Measurements from ENCODE around the gene ALDH7A1. TPM values are rescaled to one million over a fixed set of nuclear protein-coding genes. Genes with fewer than 3 reads are reported as not detected.
"Not testable (repeated sequence)": the region's sequence is repeated elsewhere in the genome, so short reads cannot be mapped to it uniquely, and the experiment has no call there.

ALDH7A1 gene
- total RNA-seq, 2 donors from 2014 or later: 49.2 to 75.7 TPM

DNA sequence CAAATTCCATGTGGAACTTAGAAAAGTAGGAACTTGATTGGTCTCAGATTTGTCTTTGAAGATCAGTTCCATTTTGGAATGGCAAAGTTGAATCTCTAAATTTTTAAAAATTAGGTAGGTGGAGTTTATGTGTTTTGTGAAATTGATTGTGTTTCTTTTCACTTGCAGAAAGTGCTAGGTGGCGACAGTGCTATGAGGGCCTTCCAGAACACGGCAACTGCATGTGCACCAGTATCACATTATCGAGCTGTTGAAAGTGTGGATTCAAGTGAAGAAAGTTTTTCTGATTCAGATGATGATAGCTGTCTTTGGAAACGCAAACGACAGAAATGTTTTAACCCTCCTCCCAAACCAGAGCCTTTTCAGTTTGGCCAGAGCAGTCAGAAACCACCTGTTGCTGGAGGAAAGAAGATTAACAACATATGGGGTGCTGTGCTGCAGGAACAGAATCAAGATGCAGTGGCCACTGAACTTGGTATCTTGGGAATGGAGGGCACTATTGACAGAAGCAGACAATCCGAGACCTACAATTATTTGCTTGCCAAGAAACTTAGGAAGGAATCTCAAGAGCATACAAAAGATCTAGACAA, 8.5 kb upstream of the ALDH7A1 start:
- no peaks in the 10 kb centered on the region for H3K36me3 ChIP-seq
- H3K27me3 ChIP-seq: no peaks in the 10 kb centered on the region
- no peaks in the 10 kb centered on the region for H3K9me3 ChIP-seq
- no peak overlapping the region for H3K27ac ChIP-seq
- DNase-seq: no peak
- no peak overlapping the region for H3K4me3 ChIP-seq
- H3K9ac ChIP-seq (ENCODE audit: low read depth in 2 of 2, low read length in 2 of 2): no peak overlapping the region
- TF ChIP-seq, protein P1, sequence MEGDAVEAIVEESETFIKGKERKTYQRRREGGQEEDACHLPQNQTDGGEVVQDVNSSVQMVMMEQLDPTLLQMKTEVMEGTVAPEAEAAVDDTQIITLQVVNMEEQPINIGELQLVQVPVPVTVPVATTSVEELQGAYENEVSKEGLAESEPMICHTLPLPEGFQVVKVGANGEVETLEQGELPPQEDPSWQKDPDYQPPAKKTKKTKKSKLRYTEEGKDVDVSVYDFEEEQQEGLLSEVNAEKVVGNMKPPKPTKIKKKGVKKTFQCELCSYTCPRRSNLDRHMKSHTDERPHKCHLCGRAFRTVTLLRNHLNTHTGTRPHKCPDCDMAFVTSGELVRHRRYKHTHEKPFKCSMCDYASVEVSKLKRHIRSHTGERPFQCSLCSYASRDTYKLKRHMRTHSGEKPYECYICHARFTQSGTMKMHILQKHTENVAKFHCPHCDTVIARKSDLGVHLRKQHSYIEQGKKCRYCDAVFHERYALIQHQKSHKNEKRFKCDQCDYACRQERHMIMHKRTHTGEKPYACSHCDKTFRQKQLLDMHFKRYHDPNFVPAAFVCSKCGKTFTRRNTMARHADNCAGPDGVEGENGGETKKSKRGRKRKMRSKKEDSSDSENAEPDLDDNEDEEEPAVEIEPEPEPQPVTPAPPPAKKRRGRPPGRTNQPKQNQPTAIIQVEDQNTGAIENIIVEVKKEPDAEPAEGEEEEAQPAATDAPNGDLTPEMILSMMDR (IDR thresholded peaks at IDR 0.05): no peak
- intact Hi-C loops (cut with DNase I): no loop called here
- H3K4me1 ChIP-seq: peaks cover 3% of the 10 kb centered on the region

DNA sequence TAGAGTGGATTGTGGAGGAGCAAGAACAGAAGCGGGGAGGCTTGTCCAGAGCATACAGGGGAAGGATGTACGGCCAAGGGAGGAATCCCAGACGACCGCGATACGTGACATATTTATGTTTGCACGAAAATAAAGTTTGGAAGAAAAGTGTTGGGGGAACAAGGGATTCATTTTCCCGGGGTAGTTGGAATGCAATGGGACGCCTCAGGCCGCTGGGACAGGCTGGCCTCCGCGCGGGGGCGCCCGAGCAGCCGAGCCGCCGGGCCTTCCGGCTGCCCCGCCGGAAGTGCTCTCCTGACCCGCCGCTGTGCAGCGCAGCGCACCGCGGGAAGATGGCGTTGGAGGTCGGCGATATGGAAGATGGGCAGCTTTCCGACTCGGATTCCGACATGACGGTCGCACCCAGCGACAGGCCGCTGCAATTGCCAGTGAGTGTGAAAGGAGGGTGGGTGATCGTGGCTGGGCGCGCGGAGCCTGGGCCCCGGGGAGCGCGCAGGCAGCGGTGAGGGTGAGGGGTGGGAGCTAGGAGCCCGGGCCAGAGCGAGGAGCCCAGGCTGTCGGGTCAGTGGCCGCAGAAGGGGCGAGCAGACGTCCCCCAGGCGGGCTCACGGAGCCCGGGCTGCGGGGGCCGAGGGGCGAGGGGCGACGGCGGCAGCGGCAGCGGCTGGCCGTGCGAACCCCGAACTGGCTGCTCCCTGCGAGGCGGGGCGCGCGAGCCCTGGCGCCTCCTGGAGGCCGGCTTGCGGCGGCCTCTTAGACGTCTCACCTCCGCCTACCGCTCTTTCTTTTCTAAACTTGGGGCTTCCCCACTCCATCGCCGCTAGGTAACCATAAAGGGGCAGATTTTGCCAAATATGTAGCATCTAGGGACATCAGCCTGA, 5.9 kb upstream of the ALDH7A1 start, which contains the start of gene PHAX:
TSS of gene PHAX (plus strand) at position 317 of the 881 bp plus-strand sequence. CDS start at position 333, 16 bp downstream.
- TF ChIP-seq, protein P1 (IDR thresholded peaks at IDR 0.05): peak; percentile 57
- no peaks in the 10 kb centered on the region for H3K27me3 ChIP-seq
- peaks cover 3% of the 10 kb centered on the region for H3K4me1 ChIP-seq
- DNase-seq: peak; percentile 85
- peak within 1 kb of the TSS; percentile 85 for H3K27ac ChIP-seq
- H3K9me3 ChIP-seq: no peaks in the 10 kb centered on the region
- H3K4me3 ChIP-seq: peak within 1 kb of the TSS; percentile 100
- intact Hi-C loops (cut with DNase I): no loop called here
- no peaks in the 10 kb centered on the region for H3K36me3 ChIP-seq
- H3K9ac ChIP-seq (ENCODE audit: low read depth in 2 of 2, low read length in 2 of 2): peak within 1 kb of the TSS; percentile 66 to 99

DNA sequence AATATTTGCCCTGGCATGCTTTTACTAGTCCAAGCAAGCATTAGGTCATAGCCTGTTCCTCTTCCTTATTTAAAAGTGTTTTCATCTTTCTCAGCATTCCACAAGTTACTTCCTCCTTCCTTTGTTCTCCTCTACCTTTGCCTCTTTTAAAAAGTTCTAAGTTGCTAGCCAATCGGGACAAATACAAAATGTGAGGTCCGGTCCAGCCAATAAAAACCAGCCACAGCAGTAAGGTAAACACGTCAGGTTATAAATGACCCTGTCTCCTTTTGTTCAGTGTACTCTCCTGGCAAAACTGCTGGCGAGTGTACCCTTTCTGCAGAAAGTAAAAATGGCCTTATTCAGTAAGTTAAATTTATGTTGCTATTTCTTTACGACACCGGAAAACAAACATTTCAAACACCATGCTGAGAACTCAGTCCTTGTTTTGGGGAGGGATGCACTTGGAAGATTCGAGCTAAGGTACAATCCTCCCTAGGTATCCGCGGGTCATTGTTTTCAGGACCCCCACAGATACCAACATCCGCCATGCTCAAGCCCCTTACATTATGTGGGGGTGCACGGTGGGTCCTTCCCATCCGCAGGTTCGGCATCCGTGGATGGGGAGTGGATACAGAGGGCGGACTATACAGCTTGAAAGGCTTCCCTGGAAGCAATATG, 5.1 kb upstream of the ALDH7A1 start:
- DNase-seq: peak; percentile 60
- Histone ChIP-seq H3K27ac (peak overlapping the region; percentile 85), H3K9ac (ENCODE audit: low read depth in 2 of 2, low read length in 2 of 2) (peak overlapping the region; percentile 39 to 66), H3K4me3 (peak overlapping the region; percentile 100)
- H3K9me3 ChIP-seq, H3K36me3 ChIP-seq, H3K4me1 ChIP-seq, H3K27me3 ChIP-seq: not testable (repeated sequence)
- intact Hi-C loops (cut with DNase I): loop anchor here (5.0 kb wide), 1 partner anchor 258 kb away; no protein-coding TSS in a partner anchor

DNA sequence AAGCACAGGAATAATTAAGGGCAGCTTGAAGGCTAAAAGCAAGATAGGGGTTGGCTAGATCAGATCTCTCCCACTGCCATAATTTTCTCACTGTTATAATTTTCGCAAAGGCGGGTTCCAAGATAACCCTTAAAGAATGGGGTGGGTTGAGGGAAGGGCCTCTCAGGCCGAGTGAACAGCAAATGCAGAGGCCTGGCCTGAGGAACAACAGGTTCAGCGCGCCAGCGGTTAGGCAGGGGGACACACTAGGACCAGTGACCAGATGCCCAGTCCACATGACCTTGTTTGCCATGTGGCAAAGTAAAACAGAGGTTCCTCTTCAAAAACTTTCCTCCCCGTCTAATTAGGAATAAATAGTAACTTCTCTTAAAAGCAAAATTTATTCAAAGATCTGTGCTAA, 4.5 kb upstream of the ALDH7A1 start:
- no peak for DNase-seq
- Histone ChIP-seq H3K36me3 (no peaks in the 10 kb centered on the region), H3K4me3 (no peak overlapping the region), H3K9me3 (no peaks in the 10 kb centered on the region), H3K9ac (ENCODE audit: low read depth in 2 of 2, low read length in 2 of 2) (no peak overlapping the region), H3K27me3 (no peaks in the 10 kb centered on the region), H3K27ac (peak overlapping the region; percentile 85), H3K4me1 (peaks cover 3% of the 10 kb centered on the region)
- TF ChIP-seq, protein P1 (IDR thresholded peaks at IDR 0.05): no peak
- intact Hi-C loops (cut with DNase I): loop anchor here (5.0 kb wide), 1 partner anchor 257 kb away; no protein-coding TSS in a partner anchor

DNA sequence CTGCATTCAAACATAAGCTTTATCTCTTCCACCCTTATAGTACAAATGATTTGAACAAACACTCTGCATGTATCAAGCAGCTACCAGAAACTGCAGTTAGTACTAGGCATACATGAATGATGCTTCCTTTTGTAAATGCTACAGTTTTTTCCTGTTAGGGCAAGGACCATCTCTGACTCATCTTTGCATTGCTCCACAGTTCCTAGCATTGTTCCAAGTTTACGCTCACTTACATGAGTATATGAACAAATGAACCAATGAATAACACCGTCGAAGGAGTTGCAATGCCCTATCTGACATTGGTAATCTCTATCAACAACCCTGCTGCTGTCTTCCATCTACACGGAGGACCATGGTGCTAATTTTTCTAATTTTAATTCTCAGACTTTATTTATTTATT, 2.1 kb upstream of the ALDH7A1 start:
- Histone ChIP-seq H3K36me3 (no peaks in the 10 kb centered on the region), H3K9me3 (no peaks in the 10 kb centered on the region), H3K9ac (ENCODE audit: low read depth in 2 of 2, low read length in 2 of 2) (no peak overlapping the region), H3K4me3 (no peak overlapping the region), H3K27me3 (no peaks in the 10 kb centered on the region), H3K4me1 (peaks cover 3% of the 10 kb centered on the region), H3K27ac (no peak overlapping the region)
- intact Hi-C loops (cut with DNase I): loop anchor here (5.0 kb wide), 1 partner anchor 255 kb away; no protein-coding TSS in a partner anchor
- DNase-seq: no peak
- TF ChIP-seq, protein P1 (IDR thresholded peaks at IDR 0.05): no peak

Data from colonic mucosa (tissue), 4 donors.